GM18511 (cell line): ENCODE measurements around the gene FREM1.

ENCODE experiments used
- ATAC-seq: cut with Tn5 transposase; IDR thresholded peaks from one replicate; pipeline ENCODE4 v1.9.1; 2021; ENCODE audit warnings: mild to moderate bottlenecking, moderate library complexity; ENCODE audit not compliant: unreplicated experiment

Gene FREM1

GRCh38 chr9:14822666-14823065 lies 87.6 kb downstream of the FREM1 start:
- ATAC-seq = no peak

- no peak for ATAC-seq
Measured at GRCh38 chr9:14819183-14819582, 91.0 kb downstream of the FREM1 start.

- ATAC-seq = no peak
Measured at GRCh38 chr9:14814249-14814628, 96.0 kb downstream of the FREM1 start.

- no peak for ATAC-seq
Measured at GRCh38 chr9:14813336-14814248, 96.6 kb downstream of the FREM1 start.

GRCh38 chr9:14812806-14813205 lies 97.4 kb downstream of the FREM1 start:
- no peak for ATAC-seq

- no peak for ATAC-seq
Measured at GRCh38 chr9:14811844-14812243, 98.4 kb downstream of the FREM1 start.

GRCh38 chr9:14806941-14807520 lies 103.2 kb downstream of the FREM1 start:
- no peak for ATAC-seq

- ATAC-seq = no peak
Measured at GRCh38 chr9:14799030-14799429, 111.2 kb downstream of the FREM1 start.

GRCh38 chr9:14797435-14797834 lies 112.8 kb downstream of the FREM1 start:
- ATAC-seq = no peak

GRCh38 chr9:14793389-14793788 lies 116.8 kb downstream of the FREM1 start:
- ATAC-seq = no peak

GRCh38 chr9:14790628-14791027 lies 119.6 kb downstream of the FREM1 start:
- ATAC-seq = no peak

GRCh38 chr9:14788846-14789245 lies 121.4 kb downstream of the FREM1 start:
- ATAC-seq = no peak

- no peak for ATAC-seq
Measured at GRCh38 chr9:14783358-14783757, 126.9 kb downstream of the FREM1 start.

GRCh38 chr9:14782286-14783051 lies 127.8 kb downstream of the FREM1 start:
- ATAC-seq = no peak

- ATAC-seq = no peak
Measured at GRCh38 chr9:14780693-14781092, 129.5 kb downstream of the FREM1 start.

- ATAC-seq = no peak
Measured at GRCh38 chr9:14780251-14780650, 130.0 kb downstream of the FREM1 start.

- ATAC-seq = no peak
Measured at GRCh38 chr9:14779566-14780022, 130.6 kb downstream of the FREM1 start.

GRCh38 chr9:14778565-14778964 lies 131.7 kb downstream of the FREM1 start:
- ATAC-seq = no peak

GRCh38 chr9:14775917-14776316 lies 134.3 kb downstream of the FREM1 start:
- no peak for ATAC-seq

GRCh38 chr9:14770592-14770991 lies 139.6 kb downstream of the FREM1 start:
- ATAC-seq = no peak

GRCh38 chr9:14769230-14769571 lies 141.0 kb downstream of the FREM1 start:
- no peak for ATAC-seq
